ENCODE data around the gene RBM14. TPM values are rescaled to one million over a fixed set of nuclear protein-coding genes. Genes with fewer than 3 reads are reported as not detected.

The RBM14 gene
- total RNA-seq = 20.8 and 29.2 TPM in 2 replicates

GRCh38 chr11:66616379-66617154 lies at the start of gene RBM14:
TSS of gene RBM14 (plus strand) at chr11:66616630. CDS start at chr11:66616721, 91 bp downstream.

DNA sequence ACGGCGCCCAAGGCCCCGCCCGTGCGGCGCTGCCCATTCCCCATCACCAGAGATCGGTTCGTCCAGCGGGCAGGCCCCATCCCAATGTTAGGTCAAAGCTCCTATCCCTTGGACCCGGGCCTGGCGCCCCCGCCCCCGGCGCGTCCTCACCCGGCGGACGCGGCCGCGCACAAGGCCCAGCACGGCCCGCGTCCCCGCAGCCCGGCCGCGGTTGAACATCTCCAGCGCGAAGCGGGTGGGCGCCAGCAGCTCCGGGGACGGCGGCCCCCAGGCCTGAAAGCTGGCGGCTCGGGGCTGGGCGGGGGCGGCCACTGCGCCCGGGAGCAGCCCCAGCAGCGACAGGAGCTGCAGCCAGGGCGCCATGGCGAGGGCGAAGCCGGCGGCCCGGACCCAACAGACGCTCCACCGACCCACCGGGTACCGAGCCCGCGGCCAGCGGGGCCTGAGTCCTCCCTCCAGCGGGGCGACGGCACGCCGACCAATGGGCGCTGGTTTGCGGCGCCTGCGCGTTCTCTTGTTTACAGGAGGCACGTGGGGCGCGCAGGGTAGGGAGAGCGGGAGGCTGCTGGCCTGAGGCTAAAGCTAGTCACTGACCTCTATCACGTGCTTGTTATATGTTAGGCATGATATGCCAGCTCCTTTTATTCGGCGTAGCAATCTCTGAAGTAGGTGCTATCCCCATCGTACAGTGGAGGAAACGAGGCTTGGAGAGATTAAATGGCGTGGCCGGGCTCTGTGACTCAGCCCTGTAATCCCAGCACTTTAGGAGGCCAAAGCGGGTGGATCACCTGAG lies 48.1 kb upstream of the RBM14 start, which contains the start of gene CTSF:
TSS of gene CTSF (minus strand) at position 483 of the 793 bp plus-strand sequence. CDS start at position 363, 120 bp downstream.

GRCh38 chr11:66592457-66593302 lies 23.8 kb upstream of the RBM14 start, which contains the start of the genes CCDC87 and CCS:
TSS of gene CCDC87 (minus strand) at chr11:66593063. CDS start at chr11:66593015, 48 bp downstream.
TSS of gene CCS (plus strand) at chr11:66593185. CDS start at chr11:66593262, 77 bp downstream.

GRCh38 chr11:66638177-66639065 lies 22.0 kb downstream of the RBM14 start, which contains the start of gene RBM4:
TSS of gene RBM4 (plus strand) at chr11:66638703. CDS start at chr11:66639712, 1,009 bp downstream.

Other genes starting within 250 kb of the RBM14 start
- gene SLC29A2, start 244.9 kb upstream of the RBM14 start, total RNA-seq = 0.26 TPM in 1 of 2 replicates, not detected in the other
- gene NPAS4, start 195.6 kb upstream of the RBM14 start, total RNA-seq = under 0.01 TPM in 1 of 2 replicates, not detected in the other
- gene MRPL11, start 177.8 kb upstream of the RBM14 start, total RNA-seq = 44.0 and 45.0 TPM in 2 replicates
- gene PELI3, start 149.7 kb upstream of the RBM14 start, total RNA-seq = 6.7 and 8.4 TPM in 2 replicates
- gene DPP3, start 136.2 kb upstream of the RBM14 start, total RNA-seq = 24.4 and 52.5 TPM in 2 replicates
- gene BBS1, start 106.0 kb upstream of the RBM14 start, total RNA-seq = 18.6 and 33.6 TPM in 2 replicates
- gene ZDHHC24, start 70.6 kb upstream of the RBM14 start, total RNA-seq = 20.8 and 25.0 TPM in 2 replicates
- gene ACTN3, start 69.7 kb upstream of the RBM14 start, total RNA-seq = under 0.01 and 0.26 TPM in 2 replicates
- gene CTSF, start 48.0 kb upstream of the RBM14 start, total RNA-seq = 70.1 and 83.0 TPM in 2 replicates
- gene CCDC87, start 23.6 kb upstream of the RBM14 start, total RNA-seq = 0.26 and 0.58 TPM in 2 replicates
- 29.7 and 33.5 TPM in 2 replicates for gene CCS, start 23.4 kb upstream of the RBM14 start, total RNA-seq
- gene RBM4, start 22.1 kb downstream of the RBM14 start, total RNA-seq = 84.7 and 97.9 TPM in 2 replicates
- 17.2 and 17.7 TPM in 2 replicates for gene RBM4B, start 61.3 kb downstream of the RBM14 start, total RNA-seq
- gene SPTBN2, start 112.6 kb downstream of the RBM14 start, total RNA-seq = 0.12 and 0.85 TPM in 2 replicates
- gene RCE1, start 226.8 kb downstream of the RBM14 start, total RNA-seq = 17.3 and 26.0 TPM in 2 replicates
- 28.3 and 36.5 TPM in 2 replicates for gene LRFN4, start 240.4 kb downstream of the RBM14 start, total RNA-seq

Data from pericardium fibroblast (primary cell).